Measurements from ENCODE around the gene TTC39A. TPM values are rescaled to one million over a fixed set of nuclear protein-coding genes. Genes with fewer than 3 reads are reported as not detected.

Gene TTC39A
- total RNA-seq, 1 experiment from 2014 or later = 0.35 TPM

GRCh38 chr1:51309291-51309690 is 21.1 kb downstream of the TTC39A start:
- no peak overlapping the region for H3K27ac Mint-ChIP-seq (ENCODE audit: low read depth, unreplicated experiment)
- ChIA-PET CTCF (interaction anchor here (0.6 to 1.2 kb wide), 4 partner anchors 11 to 958 kb away, joined by 3 to 4 read pairs (median 3); no protein-coding TSS in a partner anchor), POLR2A (interaction anchor here (1.1 kb wide), 1 partner anchor 23 kb away, joined by 3 read pairs; no protein-coding TSS in a partner anchor)
- no peak for DNase-seq (ENCODE audit: unreplicated experiment)
- no peaks in the 10 kb centered on the region for H3K9me3 Mint-ChIP-seq (ENCODE audit: unreplicated experiment)
- H3K27me3 Mint-ChIP-seq (ENCODE audit: insufficient read depth, unreplicated experiment) = no peaks in the 10 kb centered on the region
- no TSS peak for BruUV-seq (replicated peaks)
- no peak overlapping the region for H3K4me3 Mint-ChIP-seq (ENCODE audit: unreplicated experiment)
- no peaks in the 10 kb centered on the region for H3K36me3 Mint-ChIP-seq (ENCODE audit: insufficient read depth, unreplicated experiment)
- intact Hi-C loops (cut with micrococcal nuclease) = no loop called here
- TF ChIP-seq, protein P1, sequence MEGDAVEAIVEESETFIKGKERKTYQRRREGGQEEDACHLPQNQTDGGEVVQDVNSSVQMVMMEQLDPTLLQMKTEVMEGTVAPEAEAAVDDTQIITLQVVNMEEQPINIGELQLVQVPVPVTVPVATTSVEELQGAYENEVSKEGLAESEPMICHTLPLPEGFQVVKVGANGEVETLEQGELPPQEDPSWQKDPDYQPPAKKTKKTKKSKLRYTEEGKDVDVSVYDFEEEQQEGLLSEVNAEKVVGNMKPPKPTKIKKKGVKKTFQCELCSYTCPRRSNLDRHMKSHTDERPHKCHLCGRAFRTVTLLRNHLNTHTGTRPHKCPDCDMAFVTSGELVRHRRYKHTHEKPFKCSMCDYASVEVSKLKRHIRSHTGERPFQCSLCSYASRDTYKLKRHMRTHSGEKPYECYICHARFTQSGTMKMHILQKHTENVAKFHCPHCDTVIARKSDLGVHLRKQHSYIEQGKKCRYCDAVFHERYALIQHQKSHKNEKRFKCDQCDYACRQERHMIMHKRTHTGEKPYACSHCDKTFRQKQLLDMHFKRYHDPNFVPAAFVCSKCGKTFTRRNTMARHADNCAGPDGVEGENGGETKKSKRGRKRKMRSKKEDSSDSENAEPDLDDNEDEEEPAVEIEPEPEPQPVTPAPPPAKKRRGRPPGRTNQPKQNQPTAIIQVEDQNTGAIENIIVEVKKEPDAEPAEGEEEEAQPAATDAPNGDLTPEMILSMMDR (IDR thresholded peaks at IDR 0.05; ENCODE audit: unreplicated experiment) = no peak
- peaks cover 12% of the 10 kb centered on the region for H3K4me1 Mint-ChIP-seq (ENCODE audit: insufficient read depth, unreplicated experiment)

- no peak overlapping the region for H3K27ac Mint-ChIP-seq (ENCODE audit: low read depth, unreplicated experiment)
- no peaks in the 10 kb centered on the region for H3K36me3 Mint-ChIP-seq (ENCODE audit: insufficient read depth, unreplicated experiment)
- intact Hi-C loops (cut with micrococcal nuclease) = no loop called here
- DNase-seq (ENCODE audit: unreplicated experiment) = no peak
- CTCF ChIA-PET = interaction anchor here (0.6 to 1.2 kb wide), 3 partner anchors 10 to 957 kb away, joined by 3 to 4 read pairs (median 3); no protein-coding TSS in a partner anchor
- TF ChIP-seq, protein P1 (IDR thresholded peaks at IDR 0.05; ENCODE audit: unreplicated experiment) = no peak
- no peaks in the 10 kb centered on the region for H3K27me3 Mint-ChIP-seq (ENCODE audit: insufficient read depth, unreplicated experiment)
- no peak overlapping the region for H3K4me3 Mint-ChIP-seq (ENCODE audit: unreplicated experiment)
- POLR2A ChIA-PET = no interaction called here
- peaks cover 5% of the 10 kb centered on the region for H3K4me1 Mint-ChIP-seq (ENCODE audit: insufficient read depth, unreplicated experiment)
- BruUV-seq (replicated peaks) = no TSS peak
- H3K9me3 Mint-ChIP-seq (ENCODE audit: unreplicated experiment) = no peaks in the 10 kb centered on the region
These were observed 21.7 kb downstream of the TTC39A start for GRCh38 chr1:51308636-51309035.

DNA sequence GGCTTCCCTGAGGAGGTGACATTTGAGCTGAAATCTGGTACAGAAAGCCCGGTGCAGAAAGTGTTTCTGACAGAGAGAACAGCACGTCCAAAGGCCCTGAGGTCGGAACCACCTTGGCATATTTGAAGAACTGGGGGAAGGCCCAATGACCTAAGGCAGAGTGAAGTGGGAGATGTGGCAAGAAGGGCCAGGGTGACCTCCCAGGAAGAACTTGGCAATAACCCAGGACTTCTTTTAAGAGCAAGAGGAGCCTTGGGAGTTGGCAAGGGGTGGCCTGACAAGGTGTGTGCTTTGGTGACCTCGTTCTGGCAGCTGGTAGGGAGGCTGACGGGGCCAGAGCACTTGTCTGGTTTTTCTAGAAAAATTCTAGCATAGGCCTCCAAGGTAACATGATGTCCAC is 23.4 kb downstream of the TTC39A start:
- peak; percentile 48 for DNase-seq (ENCODE audit: unreplicated experiment)
- no peaks in the 10 kb centered on the region for H3K36me3 Mint-ChIP-seq (ENCODE audit: insufficient read depth, unreplicated experiment)
- BruUV-seq (replicated peaks) = no TSS peak
- TF ChIP-seq, protein P1 (IDR thresholded peaks at IDR 0.05; ENCODE audit: unreplicated experiment) = no peak
- H3K9me3 Mint-ChIP-seq (ENCODE audit: unreplicated experiment) = no peaks in the 10 kb centered on the region
- H3K27me3 Mint-ChIP-seq (ENCODE audit: insufficient read depth, unreplicated experiment) = no peaks in the 10 kb centered on the region
- H3K4me3 Mint-ChIP-seq (ENCODE audit: unreplicated experiment) = no peak overlapping the region
- no peak overlapping the region for H3K27ac Mint-ChIP-seq (ENCODE audit: low read depth, unreplicated experiment)
- ChIA-PET POLR2A (no interaction called here), CTCF (interaction anchor here (3.2 kb wide), 1 partner anchor 11 kb away, joined by 25 read pairs; no protein-coding TSS in a partner anchor)
- intact Hi-C loops (cut with micrococcal nuclease) = no loop called here
- H3K4me1 Mint-ChIP-seq (ENCODE audit: insufficient read depth, unreplicated experiment) = no peaks in the 10 kb centered on the region

- ChIA-PET POLR2A (interaction anchor here (0.5 kb wide), 1 partner anchor 25 kb away, joined by 3 read pairs; no protein-coding TSS in a partner anchor), CTCF (interaction anchor here (0.8 to 3.2 kb wide), 3 partner anchors 9 to 112 kb away, joined by 3 to 25 read pairs (median 3); no protein-coding TSS in a partner anchor)
- intact Hi-C loops (cut with micrococcal nuclease) = no loop called here
- no peak overlapping the region for H3K27ac Mint-ChIP-seq (ENCODE audit: low read depth, unreplicated experiment)
- no peak for DNase-seq (ENCODE audit: unreplicated experiment)
- no peaks in the 10 kb centered on the region for H3K36me3 Mint-ChIP-seq (ENCODE audit: insufficient read depth, unreplicated experiment)
- no peaks in the 10 kb centered on the region for H3K27me3 Mint-ChIP-seq (ENCODE audit: insufficient read depth, unreplicated experiment)
- H3K4me1 Mint-ChIP-seq (ENCODE audit: insufficient read depth, unreplicated experiment) = no peaks in the 10 kb centered on the region
- no TSS peak for BruUV-seq (replicated peaks)
- H3K9me3 Mint-ChIP-seq (ENCODE audit: unreplicated experiment) = no peaks in the 10 kb centered on the region
- H3K4me3 Mint-ChIP-seq (ENCODE audit: unreplicated experiment) = no peak overlapping the region
- TF ChIP-seq, protein P1 (IDR thresholded peaks at IDR 0.05; ENCODE audit: unreplicated experiment) = no peak
These were observed 25.0 kb downstream of the TTC39A start for GRCh38 chr1:51305371-51305823.
